HepG2 (cell line): ENCODE results near the gene JADE3. TPM values are rescaled to one million over a fixed set of nuclear protein-coding genes. Genes with fewer than 3 reads are reported as not detected.
A peak's percentile ranks its signal among the peaks of the same experiment; 100 is the strongest.

Source experiments
- ARNT2 ChIP-seq: sonication (generic); formaldehyde crosslinking; IDR thresholded peaks from 2 replicates; pipeline ENCODE4 v1.8.0; 2022; ENCODE audit warnings: mild to moderate bottlenecking, low read depth, missing genetic modification reagents, moderate library complexity
- DR1 ChIP-seq: sonication (generic); formaldehyde crosslinking; IDR thresholded peaks from 2 replicates; pipeline ENCODE4 v1.8.0; 2021; ENCODE audit warnings: mild to moderate bottlenecking, missing genetic modification reagents, inconsistent platforms
- IRF2 ChIP-seq: IDR thresholded peaks from 2 replicates; pipeline ENCODE4 v1.6.1; 2018; ENCODE audit warnings: missing genetic modification reagents, missing compliant biosample characterization
- KLF16 ChIP-seq, 2 experiments: sonication (generic) in 1 of 2; formaldehyde crosslinking in 1 of 2; IDR thresholded peaks; 2 replicates each; pipeline versions ENCODE4 v1.6.1 to v1.8.0; 2016 to 2023; ENCODE audit warnings: missing genetic modification reagents in 2 of 2, missing compliant biosample characterization in 1 of 2
- KLF6 ChIP-seq: IDR thresholded peaks from 2 replicates; pipeline ENCODE4 v1.8.0; 2016; ENCODE audit warnings: missing biosample characterization, missing genetic modification reagents
- NAIF1 ChIP-seq: sonication (generic); formaldehyde crosslinking; IDR thresholded peaks from 2 replicates; pipeline ENCODE4 v1.5.0; 2020; ENCODE audit warnings: mild to moderate bottlenecking, missing genetic modification reagents, borderline replicate concordance
- NCOR1 ChIP-seq: fragments of 200-600 bp; sonication (generic); IDR thresholded peaks from 2 replicates; pipeline ENCODE4 v1.7.0; 2017; ENCODE audit warnings: antibody characterized with exemption, low read length, borderline replicate concordance
- ZC3H13 ChIP-seq: sonication (generic); formaldehyde crosslinking; IDR thresholded peaks from 2 replicates; pipeline ENCODE4 v1.8.1; 2023; ENCODE audit warnings: mild to moderate bottlenecking, missing genetic modification reagents, moderate library complexity
- ZNF121 ChIP-seq: sonication (generic); formaldehyde crosslinking; IDR thresholded peaks from 2 replicates; pipeline ENCODE4 v1.5.0; 2020; ENCODE audit warnings: mild to moderate bottlenecking, missing genetic modification reagents
- ZNF235 ChIP-seq: sonication (generic); formaldehyde crosslinking; IDR thresholded peaks from 2 replicates; pipeline ENCODE4 v1.8.1; 2023; ENCODE audit warnings: mild to moderate bottlenecking, missing genetic modification reagents, borderline replicate concordance
- ZNF431 ChIP-seq: sonication (generic); formaldehyde crosslinking; IDR thresholded peaks from 2 replicates; pipeline ENCODE4 v1.9.0; 2022; ENCODE audit warnings: missing genetic modification reagents, low read depth, mild to moderate bottlenecking, borderline replicate concordance
- ZNF724P ChIP-seq: sonication (generic); formaldehyde crosslinking; IDR thresholded peaks from 2 replicates; pipeline ENCODE4 v1.8.0; 2022; ENCODE audit warnings: missing genetic modification reagents, borderline replicate concordance
- polyA plus RNA-seq, 8 experiments: library from polyadenylated mRNA; depleted of rRNA in 3 of 8; stranded (reverse) in 7 of 8; unstranded in 1 of 8; fragments of >200 nt; fragmentation: Illumina TruSeq in 4 of 8; extraction: Trizol in 4 of 8; gene quantifications; 2 replicates each; pipeline versions ENCODE4 v1.2.1 to v1.2.3, GENCODE V29; 2011 to 2016; ENCODE audit warnings: low read depth in 4 of 8, missing spikeins in 1 of 8, mixed read lengths in 1 of 8; ENCODE audit not compliant: insufficient read depth in 1 of 8
- total RNA-seq, 5 experiments: library from RNA; depleted of rRNA; stranded (reverse); fragments of >200 nt; fragmentation: Illumina TruSeq; extraction: Trizol; gene quantifications; 2 replicates each; pipeline ENCODE4 v1.2.3, GENCODE V29; 2016; ENCODE audit warnings: low read depth in 1 of 5
- TF ChIP-seq, protein P1 (sequence below): sonication (generic); formaldehyde crosslinking; IDR thresholded peaks from 2 replicates; pipeline ENCODE4 v1.8.0; 2022; ENCODE audit warnings: mild to moderate bottlenecking, missing genetic modification reagents, moderate library complexity
- TF ChIP-seq, protein P2 (sequence below): sonication (generic); formaldehyde crosslinking; IDR thresholded peaks from 2 replicates; pipeline ENCODE4 v1.5.0; 2020; ENCODE audit warnings: missing genetic modification reagents
- TF ChIP-seq, protein P3 (sequence below): sonication (generic); formaldehyde crosslinking; IDR thresholded peaks from 2 replicates; pipeline ENCODE4 v1.8.1; 2023; ENCODE audit warnings: mild to moderate bottlenecking, inconsistent platforms, moderate library complexity, missing genetic modification reagents, borderline replicate concordance
- TF ChIP-seq, protein P4 (sequence below): IDR thresholded peaks from 2 replicates; pipeline ENCODE4 v1.6.1; 2016
- TF ChIP-seq, protein P5 (sequence below): IDR thresholded peaks from 2 replicates; pipeline ENCODE4 v1.6.1; 2012; ENCODE audit warnings: inconsistent platforms
- TF ChIP-seq, protein P6 (sequence below): sonication (generic); formaldehyde crosslinking; IDR thresholded peaks from 2 replicates; pipeline ENCODE4 v1.4.0; 2020; ENCODE audit warnings: missing genetic modification reagents
- TF ChIP-seq, protein P7 (sequence below): sonication (generic); formaldehyde crosslinking; IDR thresholded peaks from 2 replicates; pipeline ENCODE4 v1.5.0; 2020; ENCODE audit warnings: mild to moderate bottlenecking, missing genetic modification reagents

JADE3 gene
- total and polyA plus RNA-seq, 2 of the 13 experiments (the other 11 are each of a cell fraction or from before 2014, with no cell fraction given) = 7.7 to 7.8 TPM

DNA sequence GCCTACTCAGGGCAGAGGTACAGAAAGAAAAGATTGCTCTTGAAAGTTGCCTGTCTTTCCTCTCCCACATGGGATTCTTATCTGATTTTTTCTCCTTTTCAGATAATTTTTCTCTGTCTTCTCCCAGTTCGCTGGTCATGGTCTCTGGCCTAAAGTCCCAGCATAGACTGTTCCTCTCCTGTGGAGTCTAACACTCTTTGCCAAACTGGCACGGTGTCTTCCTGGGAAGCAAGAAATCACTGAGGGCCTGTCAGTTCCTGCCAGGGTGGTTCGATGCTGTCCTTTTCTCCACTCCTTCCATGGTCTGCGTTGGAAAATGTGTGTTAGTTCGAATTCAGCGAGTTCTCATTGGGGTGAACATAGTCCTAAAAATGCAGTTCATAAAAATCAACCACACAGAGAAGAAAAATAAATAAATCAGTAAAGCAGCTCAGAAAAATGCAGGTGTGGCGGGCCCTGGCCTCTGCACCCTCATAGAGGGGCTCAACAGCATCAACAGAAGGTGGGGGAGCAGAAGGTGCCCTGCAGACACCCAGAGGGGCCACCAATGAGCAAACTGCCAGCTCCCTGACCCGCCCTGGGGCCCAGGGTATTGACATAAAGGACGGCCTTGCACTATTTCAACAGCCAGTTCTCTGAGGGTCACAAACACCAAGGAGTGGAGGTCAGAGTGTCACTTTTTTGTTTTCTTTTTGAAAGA, 168.1 kb downstream of the JADE3 start (continued):
- TF ChIP-seq KLF16 (CRISPR knock-in tag; IDR thresholded peaks at IDR 0.05) = peak in 1 of 2 experiments; percentile 74; a peak in 1 of 4 replicates
- TF ChIP-seq IRF2 (CRISPR knock-in tag) = 0 out of 2 replicates have a peak, but pooled peaks have one; percentile 52
- no peak for TF ChIP-seq KLF6 (CRISPR knock-in tag)
- no peak for TF ChIP-seq ZNF431
- TF ChIP-seq DR1 (CRISPR knock-in tag) = no peak
- TF ChIP-seq ZNF121 (CRISPR knock-in tag) = no peak
- TF ChIP-seq, protein P1, sequence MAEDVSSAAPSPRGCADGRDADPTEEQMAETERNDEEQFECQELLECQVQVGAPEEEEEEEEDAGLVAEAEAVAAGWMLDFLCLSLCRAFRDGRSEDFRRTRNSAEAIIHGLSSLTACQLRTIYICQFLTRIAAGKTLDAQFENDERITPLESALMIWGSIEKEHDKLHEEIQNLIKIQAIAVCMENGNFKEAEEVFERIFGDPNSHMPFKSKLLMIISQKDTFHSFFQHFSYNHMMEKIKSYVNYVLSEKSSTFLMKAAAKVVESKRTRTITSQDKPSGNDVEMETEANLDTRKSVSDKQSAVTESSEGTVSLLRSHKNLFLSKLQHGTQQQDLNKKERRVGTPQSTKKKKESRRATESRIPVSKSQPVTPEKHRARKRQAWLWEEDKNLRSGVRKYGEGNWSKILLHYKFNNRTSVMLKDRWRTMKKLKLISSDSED = no peak
- TF ChIP-seq NAIF1 (CRISPR knock-in tag) = no peak
- TF ChIP-seq, protein P2, sequence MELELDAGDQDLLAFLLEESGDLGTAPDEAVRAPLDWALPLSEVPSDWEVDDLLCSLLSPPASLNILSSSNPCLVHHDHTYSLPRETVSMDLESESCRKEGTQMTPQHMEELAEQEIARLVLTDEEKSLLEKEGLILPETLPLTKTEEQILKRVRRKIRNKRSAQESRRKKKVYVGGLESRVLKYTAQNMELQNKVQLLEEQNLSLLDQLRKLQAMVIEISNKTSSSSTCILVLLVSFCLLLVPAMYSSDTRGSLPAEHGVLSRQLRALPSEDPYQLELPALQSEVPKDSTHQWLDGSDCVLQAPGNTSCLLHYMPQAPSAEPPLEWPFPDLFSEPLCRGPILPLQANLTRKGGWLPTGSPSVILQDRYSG = no peak
- TF ChIP-seq, protein P3, sequence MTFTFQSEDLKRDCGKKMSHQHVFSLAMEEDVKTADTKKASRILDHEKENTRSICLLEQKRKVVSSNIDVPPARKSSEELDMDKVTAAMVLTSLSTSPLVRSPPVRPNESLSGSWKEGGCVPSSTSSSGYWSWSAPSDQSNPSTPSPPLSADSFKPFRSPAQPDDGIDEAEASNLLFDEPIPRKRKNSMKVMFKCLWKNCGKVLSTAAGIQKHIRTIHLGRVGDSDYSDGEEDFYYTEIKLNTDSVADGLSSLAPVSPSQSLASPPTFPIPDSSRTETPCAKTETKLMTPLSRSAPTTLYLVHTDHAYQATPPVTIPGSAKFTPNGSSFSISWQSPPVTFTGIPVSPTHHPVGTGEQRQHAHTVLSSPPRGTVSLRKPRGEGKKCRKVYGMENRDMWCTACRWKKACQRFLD (CRISPR knock-in tag) = no peak
- no peak for TF ChIP-seq ZC3H13 (CRISPR knock-in tag)
- TF ChIP-seq ARNT2 (CRISPR knock-in tag) = no peak
- no peak for TF ChIP-seq ZNF724P (CRISPR knock-in tag)
- peak; percentile 80; the same call in 1 of the 2 replicates for TF ChIP-seq NCOR1
- no peak for TF ChIP-seq ZNF235 (CRISPR knock-in tag)
- TF ChIP-seq, protein P4, sequence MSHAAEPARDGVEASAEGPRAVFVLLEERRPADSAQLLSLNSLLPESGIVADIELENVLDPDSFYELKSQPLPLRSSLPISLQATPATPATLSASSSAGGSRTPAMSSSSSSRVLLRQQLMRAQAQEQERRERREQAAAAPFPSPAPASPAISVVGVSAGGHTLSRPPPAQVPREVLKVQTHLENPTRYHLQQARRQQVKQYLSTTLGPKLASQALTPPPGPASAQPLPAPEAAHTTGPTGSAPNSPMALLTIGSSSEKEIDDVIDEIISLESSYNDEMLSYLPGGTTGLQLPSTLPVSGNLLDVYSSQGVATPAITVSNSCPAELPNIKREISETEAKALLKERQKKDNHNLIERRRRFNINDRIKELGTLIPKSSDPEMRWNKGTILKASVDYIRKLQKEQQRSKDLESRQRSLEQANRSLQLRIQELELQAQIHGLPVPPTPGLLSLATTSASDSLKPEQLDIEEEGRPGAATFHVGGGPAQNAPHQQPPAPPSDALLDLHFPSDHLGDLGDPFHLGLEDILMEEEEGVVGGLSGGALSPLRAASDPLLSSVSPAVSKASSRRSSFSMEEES (CRISPR knock-in tag) = 0 out of 2 replicates have a peak, but pooled peaks have one; percentile 25
- TF ChIP-seq, protein P5, sequence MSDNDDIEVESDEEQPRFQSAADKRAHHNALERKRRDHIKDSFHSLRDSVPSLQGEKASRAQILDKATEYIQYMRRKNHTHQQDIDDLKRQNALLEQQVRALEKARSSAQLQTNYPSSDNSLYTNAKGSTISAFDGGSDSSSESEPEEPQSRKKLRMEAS = peak; percentile 50; the same call in 1 of the 2 replicates
- TF ChIP-seq, protein P6, sequence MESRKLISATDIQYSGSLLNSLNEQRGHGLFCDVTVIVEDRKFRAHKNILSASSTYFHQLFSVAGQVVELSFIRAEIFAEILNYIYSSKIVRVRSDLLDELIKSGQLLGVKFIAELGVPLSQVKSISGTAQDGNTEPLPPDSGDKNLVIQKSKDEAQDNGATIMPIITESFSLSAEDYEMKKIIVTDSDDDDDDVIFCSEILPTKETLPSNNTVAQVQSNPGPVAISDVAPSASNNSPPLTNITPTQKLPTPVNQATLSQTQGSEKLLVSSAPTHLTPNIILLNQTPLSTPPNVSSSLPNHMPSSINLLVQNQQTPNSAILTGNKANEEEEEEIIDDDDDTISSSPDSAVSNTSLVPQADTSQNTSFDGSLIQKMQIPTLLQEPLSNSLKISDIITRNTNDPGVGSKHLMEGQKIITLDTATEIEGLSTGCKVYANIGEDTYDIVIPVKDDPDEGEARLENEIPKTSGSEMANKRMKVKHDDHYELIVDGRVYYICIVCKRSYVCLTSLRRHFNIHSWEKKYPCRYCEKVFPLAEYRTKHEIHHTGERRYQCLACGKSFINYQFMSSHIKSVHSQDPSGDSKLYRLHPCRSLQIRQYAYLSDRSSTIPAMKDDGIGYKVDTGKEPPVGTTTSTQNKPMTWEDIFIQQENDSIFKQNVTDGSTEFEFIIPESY (CRISPR knock-in tag) = no peak
- TF ChIP-seq, protein P7, sequence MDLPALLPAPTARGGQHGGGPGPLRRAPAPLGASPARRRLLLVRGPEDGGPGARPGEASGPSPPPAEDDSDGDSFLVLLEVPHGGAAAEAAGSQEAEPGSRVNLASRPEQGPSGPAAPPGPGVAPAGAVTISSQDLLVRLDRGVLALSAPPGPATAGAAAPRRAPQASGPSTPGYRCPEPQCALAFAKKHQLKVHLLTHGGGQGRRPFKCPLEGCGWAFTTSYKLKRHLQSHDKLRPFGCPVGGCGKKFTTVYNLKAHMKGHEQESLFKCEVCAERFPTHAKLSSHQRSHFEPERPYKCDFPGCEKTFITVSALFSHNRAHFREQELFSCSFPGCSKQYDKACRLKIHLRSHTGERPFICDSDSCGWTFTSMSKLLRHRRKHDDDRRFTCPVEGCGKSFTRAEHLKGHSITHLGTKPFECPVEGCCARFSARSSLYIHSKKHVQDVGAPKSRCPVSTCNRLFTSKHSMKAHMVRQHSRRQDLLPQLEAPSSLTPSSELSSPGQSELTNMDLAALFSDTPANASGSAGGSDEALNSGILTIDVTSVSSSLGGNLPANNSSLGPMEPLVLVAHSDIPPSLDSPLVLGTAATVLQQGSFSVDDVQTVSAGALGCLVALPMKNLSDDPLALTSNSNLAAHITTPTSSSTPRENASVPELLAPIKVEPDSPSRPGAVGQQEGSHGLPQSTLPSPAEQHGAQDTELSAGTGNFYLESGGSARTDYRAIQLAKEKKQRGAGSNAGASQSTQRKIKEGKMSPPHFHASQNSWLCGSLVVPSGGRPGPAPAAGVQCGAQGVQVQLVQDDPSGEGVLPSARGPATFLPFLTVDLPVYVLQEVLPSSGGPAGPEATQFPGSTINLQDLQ (CRISPR knock-in tag) = no peak
